Spleen (tissue), 7 donors: Measurements from ENCODE around the gene HSDL1.

Source experiments
- POLR2A ChIP-seq, 3 donors: fragments of 450-650 bp; IDR thresholded peaks; one replicate each; pipeline ENCODE4 v1.5.1; 2017; ENCODE audit warnings: antibody characterized with exemption in 3 of 3, mild to moderate bottlenecking in 1 of 3
- TF ChIP-seq, protein P1 (sequence below), 11 experiments: fragments of 200-600 bp in 7 of 11; fragments of 450-650 bp in 4 of 11; sonication (generic) in 4 of 11; IDR thresholded peaks in 8 of 11; conservative IDR thresholded peaks in 3 of 11; 1 replicate in 7 of 11; 2 replicates in 4 of 11; pipeline versions ENCODE4 v1.4.0 to v1.8.0; 2016 to 2021; ENCODE audit warnings: antibody characterized with exemption in 11 of 11, inconsistent platforms in 4 of 11, mild to moderate bottlenecking in 1 of 11
- donor health status: DM: no; HTN: no; CAD: no; lungs with moderate emphysema.
- donor health status: DM: no; HTN: no; CAD: no.
- donor health status: DM: no; HTN: no; CAD: no.

DNA sequence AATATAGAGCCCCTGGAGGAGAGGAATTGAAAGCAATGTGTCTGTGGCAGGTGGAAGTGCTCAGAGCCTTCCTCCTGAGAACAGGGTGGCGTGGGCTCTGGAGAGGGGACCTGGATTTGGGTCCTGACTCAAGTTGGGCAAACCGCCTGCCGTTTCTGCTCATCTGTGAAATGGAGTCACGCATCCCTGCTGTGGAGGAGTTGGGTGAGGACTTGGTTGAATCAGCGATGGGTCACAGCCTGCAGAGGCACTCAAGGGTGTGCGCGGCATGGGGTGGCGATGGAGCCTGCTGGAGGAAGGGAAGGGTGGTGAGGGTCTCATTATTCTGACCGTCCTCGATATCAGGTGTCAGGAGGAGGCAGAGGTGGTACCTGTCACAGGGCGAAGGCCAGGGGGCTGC, 49.0 kb upstream of the HSDL1 start:
- TF ChIP-seq, protein P1, sequence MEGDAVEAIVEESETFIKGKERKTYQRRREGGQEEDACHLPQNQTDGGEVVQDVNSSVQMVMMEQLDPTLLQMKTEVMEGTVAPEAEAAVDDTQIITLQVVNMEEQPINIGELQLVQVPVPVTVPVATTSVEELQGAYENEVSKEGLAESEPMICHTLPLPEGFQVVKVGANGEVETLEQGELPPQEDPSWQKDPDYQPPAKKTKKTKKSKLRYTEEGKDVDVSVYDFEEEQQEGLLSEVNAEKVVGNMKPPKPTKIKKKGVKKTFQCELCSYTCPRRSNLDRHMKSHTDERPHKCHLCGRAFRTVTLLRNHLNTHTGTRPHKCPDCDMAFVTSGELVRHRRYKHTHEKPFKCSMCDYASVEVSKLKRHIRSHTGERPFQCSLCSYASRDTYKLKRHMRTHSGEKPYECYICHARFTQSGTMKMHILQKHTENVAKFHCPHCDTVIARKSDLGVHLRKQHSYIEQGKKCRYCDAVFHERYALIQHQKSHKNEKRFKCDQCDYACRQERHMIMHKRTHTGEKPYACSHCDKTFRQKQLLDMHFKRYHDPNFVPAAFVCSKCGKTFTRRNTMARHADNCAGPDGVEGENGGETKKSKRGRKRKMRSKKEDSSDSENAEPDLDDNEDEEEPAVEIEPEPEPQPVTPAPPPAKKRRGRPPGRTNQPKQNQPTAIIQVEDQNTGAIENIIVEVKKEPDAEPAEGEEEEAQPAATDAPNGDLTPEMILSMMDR (IDR thresholded peaks at IDR 0.05 in 8 of 11, conservative IDR thresholded peaks at IDR 0.05 in 3 of 11): no peak
- TF ChIP-seq POLR2A (IDR thresholded peaks at IDR 0.05): no peak
